Fibroblast of the aortic adventitia (primary cell): Measurements from ENCODE around the gene CPSF7. TPM values are rescaled to one million over a fixed set of nuclear protein-coding genes. Genes with fewer than 3 reads are reported as not detected.
A peak's percentile ranks its signal among the peaks of the same experiment; 100 is the strongest.
"Not testable (repeated sequence)": the region's sequence is repeated elsewhere in the genome, so short reads cannot be mapped to it uniquely, and the experiment has no call there.

Source experiments
- DNase-seq: peaks from one replicate; pipeline ENCODE4 v3.0.0-alpha.2; 2010; ENCODE audit warnings: low read depth
- H3K4me3 ChIP-seq: 2 replicates; pipeline ENCODE4 v1.5.1; 2011; ENCODE audit warnings: low read depth, mild to moderate bottlenecking, control low read depth, low read length, moderate library complexity
- total RNA-seq: library from RNA; depleted of rRNA; stranded (reverse); fragments of >200 nt; gene quantifications from 2 replicates; pipeline ENCODE4 v1.2.3, GENCODE V29; 2012; ENCODE audit warnings: low replicate concordance
- TF ChIP-seq, protein P1 (sequence below): IDR thresholded peaks from 2 replicates; pipeline ENCODE4 v1.5.1; 2011; ENCODE audit warnings: mild to moderate bottlenecking, low read length, control low read depth, inconsistent platforms; ENCODE audit not compliant: insufficient read depth

The CPSF7 gene
- total RNA-seq, 1 donor, result 33.8 TPM

DNA sequence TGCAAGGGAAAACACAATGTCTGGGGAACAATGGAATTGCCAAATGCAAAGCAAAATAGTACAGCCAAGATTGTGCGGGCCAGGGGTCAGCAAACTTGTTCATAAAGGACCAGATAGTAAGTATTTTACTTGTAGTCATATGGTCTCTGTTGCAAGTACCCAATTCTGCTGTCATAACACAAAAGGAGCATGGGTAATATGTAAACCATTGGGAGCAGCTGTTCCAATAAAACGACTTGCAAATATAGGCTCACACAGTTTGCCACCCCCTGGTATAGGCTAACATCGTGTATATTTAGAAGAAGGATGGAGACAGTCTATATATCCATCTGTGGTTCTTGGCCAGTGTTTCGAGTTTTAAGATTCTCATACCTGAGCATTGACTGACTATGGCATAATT, 15.7 kb upstream of the CPSF7 start:
- no peak for DNase-seq
- no peak overlapping the region for H3K4me3 ChIP-seq
- TF ChIP-seq, protein P1, sequence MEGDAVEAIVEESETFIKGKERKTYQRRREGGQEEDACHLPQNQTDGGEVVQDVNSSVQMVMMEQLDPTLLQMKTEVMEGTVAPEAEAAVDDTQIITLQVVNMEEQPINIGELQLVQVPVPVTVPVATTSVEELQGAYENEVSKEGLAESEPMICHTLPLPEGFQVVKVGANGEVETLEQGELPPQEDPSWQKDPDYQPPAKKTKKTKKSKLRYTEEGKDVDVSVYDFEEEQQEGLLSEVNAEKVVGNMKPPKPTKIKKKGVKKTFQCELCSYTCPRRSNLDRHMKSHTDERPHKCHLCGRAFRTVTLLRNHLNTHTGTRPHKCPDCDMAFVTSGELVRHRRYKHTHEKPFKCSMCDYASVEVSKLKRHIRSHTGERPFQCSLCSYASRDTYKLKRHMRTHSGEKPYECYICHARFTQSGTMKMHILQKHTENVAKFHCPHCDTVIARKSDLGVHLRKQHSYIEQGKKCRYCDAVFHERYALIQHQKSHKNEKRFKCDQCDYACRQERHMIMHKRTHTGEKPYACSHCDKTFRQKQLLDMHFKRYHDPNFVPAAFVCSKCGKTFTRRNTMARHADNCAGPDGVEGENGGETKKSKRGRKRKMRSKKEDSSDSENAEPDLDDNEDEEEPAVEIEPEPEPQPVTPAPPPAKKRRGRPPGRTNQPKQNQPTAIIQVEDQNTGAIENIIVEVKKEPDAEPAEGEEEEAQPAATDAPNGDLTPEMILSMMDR, result no peak

DNA sequence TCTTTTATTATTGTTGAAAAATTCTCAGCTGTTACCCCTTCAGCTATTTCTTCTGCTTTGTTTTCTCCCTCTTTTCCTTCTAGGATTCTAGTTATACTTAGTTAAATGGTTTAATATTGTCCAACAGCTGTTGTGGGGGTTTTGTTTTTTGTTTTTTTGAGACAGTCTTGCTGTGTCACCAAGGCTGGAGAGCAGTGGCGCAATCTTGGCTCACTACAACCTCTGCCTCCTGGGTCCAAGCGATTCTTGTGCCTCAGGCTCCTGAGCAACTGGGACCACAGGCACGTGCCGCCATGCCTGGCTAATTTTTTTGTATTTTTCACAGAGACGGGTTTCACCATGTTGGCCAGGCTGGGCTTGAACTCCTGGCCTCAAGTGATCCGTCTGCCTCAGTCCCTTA, 12.8 kb upstream of the CPSF7 start:
- TF ChIP-seq, protein P1, result no peak
- DNase-seq, result no peak
- no peak overlapping the region for H3K4me3 ChIP-seq

DNA sequence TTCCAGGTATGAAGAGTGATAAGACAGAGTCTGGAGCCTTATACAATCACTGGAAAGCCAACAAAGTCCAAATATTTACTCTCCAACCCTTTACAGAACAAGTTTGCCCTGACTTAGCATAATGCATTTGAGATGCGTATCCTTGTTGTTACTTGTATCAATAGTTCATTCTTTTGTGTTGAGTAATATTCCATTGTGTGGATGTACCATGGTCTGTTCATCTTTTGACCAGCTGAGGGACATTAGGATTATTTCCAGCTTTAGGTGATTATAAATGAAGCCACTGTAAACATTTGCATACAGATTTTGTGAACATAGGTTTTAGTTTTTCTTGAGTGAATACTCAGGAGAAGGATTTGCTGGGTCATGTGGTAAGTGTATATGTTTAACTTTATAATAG, 9.8 kb upstream of the CPSF7 start:
- TF ChIP-seq, protein P1, result no peak

DNA sequence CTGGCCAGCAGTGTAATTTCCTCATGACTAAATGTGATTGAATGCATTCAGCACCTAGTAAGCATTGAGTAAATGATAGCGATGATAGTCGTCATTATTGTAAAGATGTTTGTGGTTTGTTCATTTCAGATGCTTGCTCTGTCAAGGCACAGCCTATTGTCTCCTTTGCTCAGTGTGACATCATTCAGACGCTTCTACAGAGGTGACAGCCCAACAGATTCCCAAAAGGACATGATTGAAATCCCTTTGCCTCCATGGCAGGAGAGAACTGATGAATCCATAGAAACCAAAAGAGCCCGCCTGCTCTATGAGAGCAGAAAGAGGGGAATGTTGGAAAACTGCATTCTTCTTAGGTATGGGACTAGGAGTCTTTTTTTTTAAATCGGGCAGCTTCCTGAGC, 7.7 kb upstream of the CPSF7 start:
- no peak for DNase-seq
- TF ChIP-seq, protein P1, result no peak

More for the DNA sequence above, 9.8 kb upstream of the CPSF7 start:
- DNase-seq, result no peak
- no peak overlapping the region for H3K4me3 ChIP-seq

DNA sequence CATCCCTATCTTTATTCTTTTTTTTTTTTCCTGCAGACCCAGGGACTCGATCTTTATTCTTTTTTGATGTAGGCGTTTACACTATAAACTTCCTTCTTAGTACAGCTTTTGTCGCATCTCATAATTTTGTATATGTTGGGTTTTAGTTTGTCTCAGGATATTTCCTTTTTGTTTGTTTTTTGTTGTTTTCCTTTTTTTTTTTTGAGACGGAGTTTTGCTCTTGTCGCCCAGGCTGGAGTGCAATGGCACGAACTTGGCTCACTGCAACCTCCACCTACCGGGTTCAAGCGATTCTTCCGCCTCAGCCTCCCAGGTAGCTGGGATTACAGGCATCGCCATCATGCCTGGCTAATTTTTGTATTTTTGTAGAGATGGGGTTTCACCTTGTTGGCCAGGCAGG, 1.1 kb upstream of the CPSF7 start:
- H3K4me3 ChIP-seq, result peak overlapping the region; percentile 98

More for the DNA sequence above, 7.7 kb upstream of the CPSF7 start:
- H3K4me3 ChIP-seq, result no peak overlapping the region

DNA sequence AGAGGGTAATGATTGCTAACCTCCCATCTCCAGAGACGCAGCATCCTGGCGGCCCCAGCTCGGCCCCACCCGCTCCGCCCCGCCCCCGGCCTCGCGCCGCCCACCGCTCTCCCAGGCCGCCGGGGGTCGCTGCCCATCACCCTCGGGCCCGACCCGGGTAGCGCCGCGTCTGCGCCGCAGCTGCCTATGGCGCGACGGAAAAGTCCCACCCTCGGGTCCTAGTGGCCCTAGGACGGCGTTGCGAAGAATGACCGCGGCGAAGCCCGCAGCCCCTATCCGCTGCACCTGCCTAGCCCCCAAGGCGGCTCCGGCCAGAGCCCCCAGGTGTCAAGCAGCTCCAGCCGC, 457 bp downstream of the CPSF7 start:
- H3K4me3 ChIP-seq, result peak overlapping the region; percentile 87
- TF ChIP-seq, protein P1, result no peak
- peak; percentile 52 for DNase-seq

More for the DNA sequence above, 1.1 kb upstream of the CPSF7 start:
- not testable (repeated sequence) for DNase-seq

DNA sequence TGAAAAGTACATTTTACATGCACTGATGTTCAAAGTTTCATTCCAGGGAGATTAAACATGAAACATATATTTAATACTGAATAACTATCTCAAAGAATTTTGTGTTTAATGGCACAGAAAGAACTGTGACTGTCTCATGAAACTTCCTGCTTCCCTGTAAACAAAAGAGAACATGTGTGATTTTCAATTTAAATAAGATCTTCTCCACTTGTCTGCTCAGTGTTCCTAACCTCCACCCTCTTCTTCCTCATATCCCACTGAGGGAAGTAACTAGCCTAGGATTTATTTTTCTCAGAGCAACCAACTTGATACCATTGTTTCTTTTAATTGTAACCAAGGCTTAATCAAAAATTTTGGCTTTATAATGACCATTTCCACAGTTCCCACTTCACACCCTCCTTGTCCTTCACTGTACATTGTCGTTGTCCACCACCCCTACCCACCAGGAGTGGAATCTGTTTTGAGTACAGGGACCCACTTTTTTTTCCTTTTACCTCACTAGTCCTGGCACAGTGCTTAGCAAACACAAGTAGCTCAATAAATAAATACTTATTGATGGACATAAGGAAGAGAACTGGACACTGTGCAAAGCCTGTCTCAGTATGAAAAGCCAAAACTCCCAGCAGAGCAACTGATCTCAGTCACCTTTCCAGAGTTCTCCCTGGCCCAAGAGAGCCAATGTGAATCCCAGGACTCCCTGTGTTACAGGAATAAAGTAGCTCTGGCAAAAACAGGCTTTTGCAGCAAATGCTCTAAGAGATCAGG, 4.2 kb downstream of the CPSF7 start:
- TF ChIP-seq, protein P1, result no peak
- H3K4me3 ChIP-seq, result no peak overlapping the region
- DNase-seq, result no peak
